ENCODE data around the gene ZNF701.

DNA sequence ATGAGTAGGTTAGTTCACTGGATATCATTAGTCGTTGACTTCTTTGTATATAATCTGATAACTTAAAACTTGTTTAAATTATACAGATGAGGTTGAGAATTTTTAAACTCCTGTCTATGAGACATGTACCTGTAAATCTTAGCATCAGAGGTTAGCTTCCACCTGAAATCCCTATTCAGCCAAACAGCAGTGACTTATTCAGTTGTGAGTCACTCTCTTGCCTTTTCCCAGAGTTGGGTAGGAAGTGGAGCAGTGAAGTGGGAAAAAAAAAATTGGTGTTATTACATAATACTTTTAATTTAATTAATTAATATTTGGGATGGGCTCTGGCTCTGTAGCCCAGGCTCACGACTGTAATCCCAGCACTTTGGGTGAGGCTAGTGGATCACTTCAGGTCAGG lies 32.9 kb downstream of the ZNF701 start:
- TF ChIP-seq CTCF (IDR thresholded peaks at IDR 0.05) (no peak), EZH2 (IDR thresholded peaks at IDR 0.05) (no peak)
